Hematopoietic multipotent progenitor cell (in vitro differentiated cells): ENCODE data around the gene MTHFS. TPM values are rescaled to one million over a fixed set of nuclear protein-coding genes. Genes with fewer than 3 reads are reported as not detected.
"Not testable (repeated sequence)": the region's sequence is repeated elsewhere in the genome, so short reads cannot be mapped to it uniquely, and the experiment has no call there.

Source experiments
- DNase-seq, 3 donors: peaks; one replicate each; pipeline ENCODE4 v3.0.0-alpha.2; 2011 to 2015; ENCODE audit warnings: low read depth in 2 of 3, low spot score in 2 of 3
- total RNA-seq: library from RNA; depleted of rRNA; stranded (reverse); fragments of >200 nt; gene quantifications from one replicate; pipeline ENCODE4 v1.2.3, GENCODE V29; 2012

The MTHFS gene
- total RNA-seq = 20.5 TPM

DNA sequence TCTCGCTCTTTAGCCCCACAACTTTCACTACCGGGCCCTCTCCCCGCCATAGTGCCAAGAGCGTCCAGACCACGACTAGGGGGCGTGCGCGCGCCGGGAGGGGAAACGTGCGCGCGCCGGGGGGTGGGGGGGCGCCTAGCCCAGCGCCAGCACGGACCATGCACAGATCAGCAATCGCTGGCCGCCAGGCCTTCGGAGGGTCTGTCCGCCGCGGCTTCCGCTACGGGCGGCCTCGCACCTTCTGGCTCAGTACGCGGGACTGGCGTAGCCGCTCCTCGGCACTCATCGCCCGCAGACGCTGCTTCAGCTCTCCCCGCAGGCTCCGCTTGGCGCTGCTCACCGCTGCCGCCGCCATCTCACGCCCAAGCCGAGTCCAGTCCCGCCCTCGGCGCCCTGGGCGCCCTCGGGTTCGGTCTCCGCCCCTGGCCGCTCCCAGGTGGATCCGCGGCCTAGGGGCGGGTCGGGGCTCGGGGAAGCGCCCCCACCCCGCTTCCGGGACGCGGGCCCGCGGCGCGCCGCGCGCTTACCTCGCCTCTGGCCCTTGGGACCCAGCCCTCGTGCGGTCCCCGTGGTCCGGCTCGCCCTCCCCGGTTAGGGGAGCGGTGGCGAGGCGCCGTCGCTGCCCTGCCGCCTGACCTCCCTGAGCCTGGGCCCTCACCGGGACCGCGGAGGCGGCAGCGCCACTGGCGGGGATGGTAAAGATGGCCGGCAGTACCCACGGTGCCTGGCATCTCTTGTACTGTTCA lies at the start of gene MTHFS:
TSS of gene MTHFS (minus strand) at position 381 of the 746 bp plus-strand sequence. CDS start at position 355, 26 bp downstream.
- DNase-seq = peak; percentile 81 to 88 (median 83)

DNA sequence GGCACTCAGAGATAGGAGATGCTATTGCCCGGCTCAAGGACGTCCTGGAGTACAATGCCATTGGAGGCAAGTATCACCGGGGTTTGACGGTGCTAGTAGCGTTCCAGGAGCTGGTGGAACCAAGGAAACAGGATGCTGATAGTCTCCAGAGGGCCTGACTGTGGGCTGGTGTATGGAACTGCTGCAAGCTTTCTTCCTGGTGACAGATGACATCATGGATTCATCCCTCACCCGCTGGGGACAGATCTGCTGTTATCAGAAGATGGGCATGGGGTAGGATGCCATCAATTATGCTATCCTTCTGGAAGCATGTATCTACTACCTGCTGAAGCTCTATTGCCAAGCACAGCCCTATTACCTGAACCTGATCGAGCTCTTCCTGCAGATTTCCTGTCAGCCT lies 47.8 kb upstream of the MTHFS start:
- DNase-seq = no peak

DNA sequence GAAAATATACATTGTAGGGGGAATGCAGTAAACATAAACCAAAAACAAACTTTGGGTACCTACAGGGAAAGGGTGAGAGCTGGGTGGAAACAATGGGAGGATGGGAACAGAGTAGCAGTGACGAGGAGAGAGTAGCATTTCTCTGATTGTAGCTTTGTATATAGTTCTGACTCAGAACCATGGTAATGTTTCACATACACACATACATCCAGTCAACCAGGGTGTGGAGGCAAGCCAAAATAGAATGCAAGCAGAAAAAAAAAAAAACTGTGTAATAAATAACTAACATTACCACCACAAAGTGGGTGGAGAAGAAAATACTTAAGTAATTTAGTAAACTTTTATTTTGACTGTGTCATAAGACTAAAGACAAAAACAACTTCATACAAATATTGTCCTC lies 47.0 kb upstream of the MTHFS start:
- DNase-seq = no peak

DNA sequence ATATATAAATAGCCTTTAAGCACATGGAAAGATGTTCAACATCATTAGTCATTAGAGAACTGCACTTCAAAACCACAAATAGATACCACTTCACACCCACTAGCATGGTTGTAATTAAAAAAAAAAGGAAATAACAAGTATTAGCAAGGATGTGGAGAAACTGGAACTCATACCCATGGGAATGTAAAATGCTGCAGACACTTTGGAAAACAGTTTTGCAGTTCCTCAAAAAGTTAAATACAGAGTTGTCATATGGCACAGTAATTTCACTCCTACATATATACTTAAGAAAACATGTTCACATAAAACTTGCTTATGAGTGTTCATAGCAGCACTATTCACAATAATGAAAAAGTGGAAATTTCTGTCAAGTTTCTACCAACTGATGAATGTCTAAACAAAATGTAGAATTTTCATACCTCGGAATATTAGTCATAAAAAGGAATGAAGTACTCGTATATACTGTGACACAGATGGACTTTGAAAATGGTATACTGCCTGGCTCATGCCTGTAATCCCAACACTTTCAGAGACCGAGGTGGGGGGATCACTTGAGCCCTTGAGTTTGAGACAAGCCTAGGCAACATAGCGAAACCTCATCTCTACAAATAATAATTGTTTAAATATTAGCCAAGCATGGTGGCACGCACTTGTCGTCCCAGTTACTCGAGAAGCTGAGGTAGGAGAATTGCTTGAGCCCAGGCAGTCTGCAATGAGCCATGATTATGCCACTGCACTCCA lies 46.1 kb upstream of the MTHFS start:
- DNase-seq = no peak

DNA sequence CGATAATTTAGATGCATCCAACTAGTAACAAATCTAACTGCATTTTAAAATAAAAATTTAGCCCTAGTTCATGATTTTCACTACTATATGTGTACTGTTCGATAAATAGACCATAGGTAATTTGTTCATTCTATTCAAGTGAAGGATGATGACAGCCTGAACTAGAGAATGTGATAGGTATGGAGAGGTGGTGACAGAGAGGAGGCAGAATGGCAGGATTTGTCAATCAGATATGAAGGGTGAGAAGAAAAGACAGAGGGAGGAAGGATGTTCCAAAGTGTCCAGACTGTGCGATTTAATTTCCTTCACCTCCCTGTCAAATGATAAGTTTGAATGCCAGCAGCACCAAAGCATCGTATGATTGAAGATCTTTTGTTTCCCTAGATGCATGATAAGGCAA lies 42.6 kb upstream of the MTHFS start:
- no peak for DNase-seq

DNA sequence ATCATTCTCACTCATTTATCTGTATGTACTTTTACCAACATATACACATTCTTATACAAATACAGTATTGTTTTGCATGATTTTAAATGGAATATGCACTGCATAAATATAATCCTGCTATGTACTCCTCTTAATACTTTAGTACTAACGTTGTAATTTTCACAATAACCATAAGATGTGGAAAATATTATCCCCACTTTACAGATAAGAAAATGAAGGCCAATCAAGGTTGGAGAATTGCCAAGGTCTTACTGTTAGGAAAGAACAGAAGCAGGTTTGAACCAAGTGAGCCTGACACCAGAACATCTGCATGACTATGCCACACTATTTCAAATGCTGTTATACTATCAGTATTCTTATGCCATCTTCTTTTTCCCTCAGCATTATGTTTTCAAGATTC lies 41.3 kb upstream of the MTHFS start:
- DNase-seq = no peak

DNA sequence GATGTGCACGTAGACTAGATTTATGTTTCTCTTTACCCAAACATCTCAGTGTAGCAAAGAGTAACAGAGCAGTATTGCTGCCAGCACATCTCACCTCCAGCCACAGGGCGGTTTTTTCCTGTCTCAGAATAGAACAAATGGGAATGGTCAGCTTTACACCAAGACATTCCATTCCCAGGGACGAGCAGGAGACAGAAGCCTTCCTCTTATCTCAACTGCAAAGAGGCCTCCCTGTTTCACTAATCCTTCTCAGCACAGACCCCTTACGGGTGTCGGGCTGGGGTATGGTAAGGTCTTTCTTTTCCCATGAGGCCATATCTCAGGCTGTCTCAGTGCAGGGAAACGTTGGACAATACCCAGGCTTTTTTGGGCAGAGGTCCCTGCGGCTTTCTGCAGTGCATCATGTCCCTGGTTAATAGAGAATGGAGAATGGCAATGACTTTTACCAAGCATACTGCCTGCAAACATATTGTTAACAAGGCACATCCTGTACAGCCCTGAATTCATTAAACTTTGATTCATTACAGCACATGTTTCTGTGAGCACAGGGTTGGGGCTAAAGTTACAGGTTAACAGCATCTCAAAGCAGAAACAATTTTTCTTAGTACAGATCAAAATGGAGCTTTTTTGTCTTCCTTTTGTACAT lies 38.9 kb upstream of the MTHFS start:
- not testable (repeated sequence) for DNase-seq

DNA sequence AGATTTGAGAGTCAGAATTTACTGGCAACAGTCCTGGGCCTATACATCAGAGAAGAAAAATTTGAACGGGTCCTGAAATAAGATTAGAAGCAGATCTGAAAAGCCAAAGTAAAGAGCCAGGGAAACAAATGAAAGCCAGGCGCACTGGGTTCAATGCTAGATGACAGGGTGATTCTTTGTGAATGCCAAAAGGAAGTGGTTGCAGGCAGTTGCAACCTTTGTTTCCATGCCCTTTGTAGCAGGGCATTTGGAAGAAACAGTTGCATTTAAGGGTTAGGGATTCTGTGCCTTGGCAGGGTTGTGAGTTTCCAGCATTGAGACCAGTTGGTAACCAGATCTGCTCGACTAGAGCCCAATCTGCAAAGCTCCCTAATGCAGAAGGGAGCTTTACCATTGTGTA lies 36.4 kb upstream of the MTHFS start:
- no peak for DNase-seq

DNA sequence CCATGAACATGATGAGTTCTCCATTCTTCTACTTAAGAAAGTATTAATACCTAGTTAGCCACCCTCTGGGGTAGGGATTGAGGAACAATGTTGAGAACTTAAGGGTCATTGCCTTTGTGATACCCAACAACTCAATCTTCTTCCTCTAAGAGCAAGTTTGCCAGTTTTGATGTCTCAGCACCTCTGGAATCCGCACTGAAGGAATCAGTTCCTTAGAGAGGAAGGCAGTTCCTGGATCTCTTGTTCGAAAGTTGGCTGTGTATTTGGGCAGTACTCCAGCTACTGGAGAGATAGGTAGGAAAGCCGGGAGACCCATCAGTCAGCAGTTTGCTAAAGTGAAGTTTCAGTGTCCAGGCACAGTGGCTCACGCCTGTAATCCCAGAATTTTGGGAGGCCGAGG lies 35.6 kb upstream of the MTHFS start:
- no peak for DNase-seq

DNA sequence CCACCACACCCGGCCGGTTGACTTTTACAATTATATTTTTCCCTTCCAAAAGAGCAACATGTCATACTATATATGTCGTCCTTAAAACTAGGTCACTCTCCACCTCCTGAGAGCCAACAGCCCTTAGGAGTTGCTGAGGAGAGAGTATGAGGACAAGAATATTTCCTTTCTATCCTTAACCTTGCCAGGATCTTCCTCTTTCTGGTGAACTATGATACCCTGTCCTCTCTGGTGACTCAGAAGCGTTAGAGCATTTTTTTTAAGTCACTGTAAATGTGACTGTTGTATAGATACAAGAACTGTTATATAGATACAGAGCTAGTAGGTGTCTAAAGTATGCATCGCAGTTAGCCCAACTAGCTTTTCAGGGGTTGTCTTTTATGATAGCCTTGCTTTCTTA lies 33.7 kb upstream of the MTHFS start:
- no peak for DNase-seq

DNA sequence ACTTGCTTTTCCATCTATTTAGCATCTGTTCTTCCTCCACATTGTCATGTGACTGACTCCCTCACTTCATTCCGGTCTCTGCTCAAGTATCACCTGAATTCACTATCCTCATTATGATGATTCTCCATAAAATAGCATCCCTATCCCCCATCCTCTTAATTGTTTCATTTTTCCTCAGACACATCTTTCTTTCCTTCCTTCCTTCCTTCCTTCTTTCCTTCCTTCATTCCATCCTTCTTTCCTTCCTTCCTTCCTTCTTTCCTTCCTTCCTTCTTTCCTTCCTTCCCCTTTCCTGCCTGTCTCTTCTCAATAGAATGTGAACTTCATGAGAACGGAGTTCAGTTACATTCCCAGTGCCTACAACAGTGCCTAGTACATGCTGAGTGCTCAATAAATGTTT lies 32.6 kb upstream of the MTHFS start:
- no peak for DNase-seq

DNA sequence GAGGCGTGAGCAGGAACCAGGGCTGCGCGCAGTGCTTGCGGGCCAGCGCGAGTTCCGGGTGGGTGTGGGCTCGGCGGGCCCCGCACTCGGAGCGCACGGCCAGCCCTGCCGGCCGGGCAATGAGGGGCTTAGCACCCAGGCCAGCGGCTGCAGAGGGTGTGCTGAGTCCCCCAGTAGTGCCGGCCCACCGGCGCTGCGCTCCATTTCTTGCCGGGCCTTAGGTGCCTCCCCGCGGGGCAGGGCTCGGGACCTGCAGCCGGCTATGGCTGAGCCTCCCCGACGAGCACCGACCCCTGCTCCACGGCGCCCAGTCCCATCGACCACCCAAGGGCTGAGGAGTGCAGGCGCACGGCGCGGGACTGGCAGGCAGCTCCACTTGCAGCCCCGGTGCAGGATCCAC lies 29.3 kb upstream of the MTHFS start:
- not testable (repeated sequence) for DNase-seq

DNA sequence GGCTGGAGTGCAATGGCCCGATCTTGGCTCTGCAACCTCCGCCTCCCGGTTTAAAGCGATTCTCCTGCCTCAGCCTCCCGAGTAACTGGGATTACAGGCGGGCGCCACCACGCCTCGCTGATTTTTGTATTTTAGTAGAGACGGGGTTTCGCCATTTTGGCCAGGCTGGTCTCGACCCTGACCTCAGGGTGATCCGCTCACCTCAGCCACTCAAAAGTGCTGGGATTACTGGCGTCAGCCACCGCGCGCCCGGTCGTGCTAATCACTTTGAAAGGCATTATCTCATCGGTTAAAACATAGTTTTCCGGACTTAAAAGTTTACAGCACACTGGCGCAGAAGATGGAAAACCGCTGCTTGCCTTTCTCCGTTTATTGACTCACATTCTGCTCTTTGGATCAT lies 27.6 kb upstream of the MTHFS start:
- no peak for DNase-seq

DNA sequence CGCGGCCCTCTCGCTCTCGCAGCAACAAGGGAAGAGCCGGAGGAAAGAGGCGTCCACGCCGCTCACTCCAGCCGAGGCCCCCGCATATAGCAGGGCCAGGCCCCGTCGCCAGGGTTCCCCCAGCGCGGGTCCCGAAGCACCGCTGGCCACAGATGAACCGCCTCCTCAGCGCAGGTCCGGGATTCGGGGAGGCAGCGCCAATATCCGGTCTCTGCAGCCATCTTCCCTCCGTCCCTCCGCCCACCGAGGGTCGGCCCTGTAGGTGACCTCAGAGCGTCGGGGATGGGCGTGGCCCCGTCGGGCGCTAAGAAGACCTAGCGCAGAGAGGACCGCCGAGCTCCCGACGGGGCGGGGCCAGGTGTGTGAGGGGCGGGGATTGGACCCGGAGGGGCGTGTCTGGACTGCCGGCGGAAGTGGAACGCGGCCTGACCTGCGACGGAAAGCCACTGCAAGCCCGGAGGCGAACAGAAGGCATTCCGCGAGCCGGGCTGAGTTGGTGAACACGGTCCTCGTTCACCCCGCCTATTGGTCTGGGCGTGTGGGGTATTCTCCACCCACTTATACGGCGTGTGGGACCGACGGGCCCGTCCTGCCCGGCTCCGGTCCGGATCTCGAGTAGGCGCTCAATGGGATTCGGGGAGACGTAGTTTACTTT lies 26.8 kb upstream of the MTHFS start:
- peak; percentile 94 to 99 (median 98) for DNase-seq

DNA sequence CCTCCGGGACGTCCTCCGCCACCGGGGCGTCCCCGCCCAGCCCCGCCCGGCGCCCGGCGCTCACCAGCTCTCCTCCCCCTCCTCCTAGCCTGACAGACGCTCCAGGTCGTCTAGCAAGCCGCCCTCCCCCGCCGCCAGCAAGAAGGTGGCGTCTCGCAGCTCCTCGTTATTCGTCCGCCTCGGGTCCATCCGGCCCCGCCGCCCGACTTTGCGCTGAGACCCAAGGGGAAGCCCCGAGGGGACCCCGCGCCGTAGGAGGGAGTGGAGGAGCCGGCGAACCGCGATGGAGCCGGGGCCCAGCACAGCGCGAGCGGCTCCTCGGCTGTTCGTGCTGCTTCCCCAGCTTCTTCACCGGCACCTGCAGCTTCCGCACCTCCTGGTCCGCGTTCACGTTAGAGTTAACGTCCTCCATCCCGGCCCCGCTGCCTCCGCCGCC lies 26.3 kb upstream of the MTHFS start:
- peak in 2 of 3 donors; percentile 68 to 74 for DNase-seq

DNA sequence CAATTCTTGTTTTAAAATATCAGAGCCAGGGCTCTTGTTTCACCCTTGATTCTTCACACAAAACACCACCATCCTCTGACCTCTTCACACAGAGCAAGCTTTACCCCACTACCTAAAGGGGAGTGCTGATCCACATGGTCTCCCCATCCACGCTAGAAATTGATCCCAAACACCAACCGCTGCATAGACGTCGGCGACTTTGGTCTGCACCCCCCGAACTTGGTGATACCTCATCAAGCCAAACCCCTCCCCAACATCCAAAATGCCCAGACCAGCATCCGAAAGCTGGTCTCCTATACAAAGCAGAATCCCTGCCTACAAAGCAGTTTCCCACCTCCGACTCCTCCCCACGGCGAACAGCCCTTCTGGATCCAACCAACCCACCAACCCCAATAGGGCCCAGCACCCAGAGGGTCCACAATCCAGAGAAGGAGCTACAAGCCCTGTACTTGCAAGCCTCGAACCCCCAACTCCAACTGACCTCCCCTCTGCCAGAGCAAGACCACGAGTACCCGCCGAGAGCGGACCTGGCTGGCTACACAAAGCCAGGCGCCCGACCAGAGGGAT lies 25.8 kb upstream of the MTHFS start:
- no peak for DNase-seq

DNA sequence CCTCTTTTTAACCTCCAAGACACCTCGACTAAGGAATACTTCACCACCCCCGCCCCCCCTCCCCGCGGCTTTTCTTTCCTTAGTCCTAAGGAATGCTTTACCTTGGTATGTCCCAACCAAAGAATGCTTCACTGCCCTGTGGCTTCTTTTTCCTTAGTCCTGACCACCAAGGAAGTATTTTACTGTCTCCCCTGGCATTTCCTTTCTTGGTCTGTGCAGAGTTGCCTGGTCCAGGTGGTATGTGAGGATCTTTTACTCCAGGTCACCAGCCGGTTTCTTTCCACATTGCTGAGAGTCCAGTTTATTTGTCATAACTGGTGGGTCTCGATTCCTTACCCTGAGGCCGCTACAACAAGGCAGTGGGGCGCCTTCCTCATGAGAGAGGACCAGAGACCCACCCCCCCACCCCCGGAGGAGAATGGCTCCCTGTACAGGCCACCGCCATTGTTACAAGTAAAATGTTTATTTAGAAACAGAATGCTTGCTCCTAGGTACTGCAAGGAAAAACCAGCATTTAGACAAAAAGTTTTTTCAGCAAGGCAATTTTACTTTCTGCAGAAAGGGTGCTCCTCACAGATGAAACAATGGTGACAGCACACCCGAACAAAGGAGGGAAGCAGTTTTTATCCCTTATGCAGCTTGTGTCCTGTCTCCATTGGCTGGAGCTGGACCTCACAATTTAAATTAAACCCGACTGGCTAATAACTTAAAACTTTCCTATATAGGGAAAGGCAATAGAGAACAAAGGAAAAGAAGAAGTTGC lies 23.1 kb upstream of the MTHFS start:
- no peak for DNase-seq

DNA sequence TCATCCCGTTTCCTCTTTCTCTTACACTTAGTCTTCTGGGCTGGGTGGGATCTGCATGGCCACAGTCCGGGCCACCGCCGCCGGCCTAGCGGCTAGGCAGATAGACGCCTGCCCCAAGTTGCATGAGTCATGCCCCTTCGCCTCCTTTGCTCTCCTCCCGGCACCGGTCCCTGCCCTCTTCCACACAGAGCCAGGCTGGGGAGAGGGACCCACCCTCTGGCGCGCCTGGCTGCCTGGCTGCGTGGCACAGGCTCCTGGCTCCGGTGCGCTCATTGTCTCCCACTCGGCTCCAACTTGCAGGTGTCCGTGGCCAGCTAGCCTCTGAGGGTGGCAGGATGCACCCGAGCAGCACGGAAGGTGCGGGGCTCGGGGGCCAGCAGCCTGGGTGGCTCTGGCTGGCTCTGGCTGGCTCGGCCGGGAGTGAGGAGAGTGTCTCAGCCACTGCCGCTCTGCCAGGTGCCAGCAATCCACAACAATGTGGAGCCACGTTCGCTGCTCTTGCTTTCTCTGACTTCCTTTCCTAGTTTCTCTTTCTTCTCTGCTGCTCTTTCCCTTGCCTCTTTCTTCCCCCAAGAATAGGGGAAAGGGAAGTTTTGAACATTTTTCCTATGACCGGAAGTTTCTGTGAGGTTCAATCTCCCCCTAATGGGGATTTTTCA lies 22.4 kb upstream of the MTHFS start:
- DNase-seq = no peak

DNA sequence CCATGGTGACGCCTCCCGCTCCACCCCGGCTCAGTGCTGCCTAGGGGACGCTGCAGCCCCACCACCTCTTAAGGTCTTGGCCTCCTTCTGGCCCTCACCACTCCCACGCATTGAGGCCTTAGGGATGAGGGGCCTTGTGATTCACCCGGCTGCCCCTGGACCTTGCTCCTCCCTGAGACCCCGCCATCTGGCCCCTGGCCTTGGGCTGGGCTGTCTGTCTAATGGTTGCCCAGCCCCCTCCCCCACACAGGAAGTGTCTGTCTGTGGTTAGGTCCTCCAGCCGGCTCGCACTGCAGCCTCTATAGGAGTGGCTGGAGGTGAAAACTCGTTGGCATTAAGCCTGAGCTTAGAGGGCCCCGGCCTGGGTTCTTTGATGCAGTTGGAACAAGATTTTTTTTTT lies 21.5 kb upstream of the MTHFS start:
- no peak for DNase-seq
